ENCODE data around the gene IKBKE.

DNA sequence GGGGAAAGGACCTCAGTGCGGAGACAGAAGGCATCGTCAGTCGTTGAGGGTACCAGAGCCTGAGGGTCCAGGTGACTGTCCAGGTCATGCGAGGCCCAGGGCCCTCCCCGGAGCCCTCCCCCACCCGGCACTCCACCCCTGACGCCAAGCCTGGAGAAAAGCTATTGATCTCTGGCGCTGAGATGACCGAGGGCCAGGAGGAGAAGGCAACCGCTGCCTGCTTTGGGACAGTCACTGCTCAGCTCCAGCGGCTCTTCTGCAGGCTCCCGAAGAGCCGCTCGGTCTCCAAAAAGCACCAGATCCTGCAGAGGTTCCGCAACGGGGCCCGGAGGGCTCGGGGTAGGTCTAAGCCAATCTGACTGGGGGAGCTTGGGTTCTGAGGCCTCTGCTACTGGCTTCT, 47.9 kb downstream of the IKBKE start:
- TF ChIP-seq, protein P1, sequence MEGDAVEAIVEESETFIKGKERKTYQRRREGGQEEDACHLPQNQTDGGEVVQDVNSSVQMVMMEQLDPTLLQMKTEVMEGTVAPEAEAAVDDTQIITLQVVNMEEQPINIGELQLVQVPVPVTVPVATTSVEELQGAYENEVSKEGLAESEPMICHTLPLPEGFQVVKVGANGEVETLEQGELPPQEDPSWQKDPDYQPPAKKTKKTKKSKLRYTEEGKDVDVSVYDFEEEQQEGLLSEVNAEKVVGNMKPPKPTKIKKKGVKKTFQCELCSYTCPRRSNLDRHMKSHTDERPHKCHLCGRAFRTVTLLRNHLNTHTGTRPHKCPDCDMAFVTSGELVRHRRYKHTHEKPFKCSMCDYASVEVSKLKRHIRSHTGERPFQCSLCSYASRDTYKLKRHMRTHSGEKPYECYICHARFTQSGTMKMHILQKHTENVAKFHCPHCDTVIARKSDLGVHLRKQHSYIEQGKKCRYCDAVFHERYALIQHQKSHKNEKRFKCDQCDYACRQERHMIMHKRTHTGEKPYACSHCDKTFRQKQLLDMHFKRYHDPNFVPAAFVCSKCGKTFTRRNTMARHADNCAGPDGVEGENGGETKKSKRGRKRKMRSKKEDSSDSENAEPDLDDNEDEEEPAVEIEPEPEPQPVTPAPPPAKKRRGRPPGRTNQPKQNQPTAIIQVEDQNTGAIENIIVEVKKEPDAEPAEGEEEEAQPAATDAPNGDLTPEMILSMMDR (IDR thresholded peaks at IDR 0.05; ENCODE audit: low read length): no peak
- no peak for TF ChIP-seq EZH2 (IDR thresholded peaks at IDR 0.05; ENCODE audit: borderline replicate concordance, low read length)
